Body of pancreas (tissue), 4 donors: Measurements from ENCODE around the gene ITIH4.

Source experiments
- POLR2A ChIP-seq, 3 donors: fragments of 450-650 bp; IDR thresholded peaks; one replicate each; pipeline ENCODE4 v1.6.1; 2016; ENCODE audit warnings: antibody characterized with exemption in 3 of 3, mild to moderate bottlenecking in 2 of 3
- TF ChIP-seq, protein P1 (sequence below), 7 experiments: fragments of 450-650 bp in 4 of 7; fragments of 200-600 bp in 3 of 7; sonication (generic) in 3 of 7; IDR thresholded peaks; one replicate each; pipeline ENCODE4 v1.5.1; 2016 to 2019; ENCODE audit warnings: antibody characterized with exemption in 7 of 7

- TF ChIP-seq, protein P1, sequence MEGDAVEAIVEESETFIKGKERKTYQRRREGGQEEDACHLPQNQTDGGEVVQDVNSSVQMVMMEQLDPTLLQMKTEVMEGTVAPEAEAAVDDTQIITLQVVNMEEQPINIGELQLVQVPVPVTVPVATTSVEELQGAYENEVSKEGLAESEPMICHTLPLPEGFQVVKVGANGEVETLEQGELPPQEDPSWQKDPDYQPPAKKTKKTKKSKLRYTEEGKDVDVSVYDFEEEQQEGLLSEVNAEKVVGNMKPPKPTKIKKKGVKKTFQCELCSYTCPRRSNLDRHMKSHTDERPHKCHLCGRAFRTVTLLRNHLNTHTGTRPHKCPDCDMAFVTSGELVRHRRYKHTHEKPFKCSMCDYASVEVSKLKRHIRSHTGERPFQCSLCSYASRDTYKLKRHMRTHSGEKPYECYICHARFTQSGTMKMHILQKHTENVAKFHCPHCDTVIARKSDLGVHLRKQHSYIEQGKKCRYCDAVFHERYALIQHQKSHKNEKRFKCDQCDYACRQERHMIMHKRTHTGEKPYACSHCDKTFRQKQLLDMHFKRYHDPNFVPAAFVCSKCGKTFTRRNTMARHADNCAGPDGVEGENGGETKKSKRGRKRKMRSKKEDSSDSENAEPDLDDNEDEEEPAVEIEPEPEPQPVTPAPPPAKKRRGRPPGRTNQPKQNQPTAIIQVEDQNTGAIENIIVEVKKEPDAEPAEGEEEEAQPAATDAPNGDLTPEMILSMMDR (IDR thresholded peaks at IDR 0.05): no peak
- no peak for TF ChIP-seq POLR2A (IDR thresholded peaks at IDR 0.05)
Observed at GRCh38 chr3:52795298-52795900, 35.1 kb downstream of the ITIH4 start.
